ENCODE data around the gene PABPC1L.

DNA sequence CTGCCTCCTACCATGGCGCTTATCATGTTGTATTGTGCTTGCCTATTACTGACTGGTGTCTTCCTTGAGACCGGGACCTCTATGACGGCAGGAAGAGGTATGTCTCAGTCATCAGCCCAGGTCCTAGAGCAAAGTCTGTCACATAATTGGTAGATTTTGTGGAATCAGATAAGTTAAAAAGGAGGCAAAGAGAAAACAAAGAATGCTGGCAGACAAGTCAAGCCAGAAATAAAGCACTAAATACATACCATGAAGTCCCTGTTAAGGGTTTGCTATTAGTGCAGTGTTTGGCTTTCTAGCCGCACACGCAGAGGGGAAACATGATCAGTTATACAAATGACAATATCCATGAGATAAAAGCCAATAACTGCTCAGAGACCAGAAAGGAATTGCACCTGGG is 44.4 kb downstream of the PABPC1L start:
- TF ChIP-seq, protein P1, sequence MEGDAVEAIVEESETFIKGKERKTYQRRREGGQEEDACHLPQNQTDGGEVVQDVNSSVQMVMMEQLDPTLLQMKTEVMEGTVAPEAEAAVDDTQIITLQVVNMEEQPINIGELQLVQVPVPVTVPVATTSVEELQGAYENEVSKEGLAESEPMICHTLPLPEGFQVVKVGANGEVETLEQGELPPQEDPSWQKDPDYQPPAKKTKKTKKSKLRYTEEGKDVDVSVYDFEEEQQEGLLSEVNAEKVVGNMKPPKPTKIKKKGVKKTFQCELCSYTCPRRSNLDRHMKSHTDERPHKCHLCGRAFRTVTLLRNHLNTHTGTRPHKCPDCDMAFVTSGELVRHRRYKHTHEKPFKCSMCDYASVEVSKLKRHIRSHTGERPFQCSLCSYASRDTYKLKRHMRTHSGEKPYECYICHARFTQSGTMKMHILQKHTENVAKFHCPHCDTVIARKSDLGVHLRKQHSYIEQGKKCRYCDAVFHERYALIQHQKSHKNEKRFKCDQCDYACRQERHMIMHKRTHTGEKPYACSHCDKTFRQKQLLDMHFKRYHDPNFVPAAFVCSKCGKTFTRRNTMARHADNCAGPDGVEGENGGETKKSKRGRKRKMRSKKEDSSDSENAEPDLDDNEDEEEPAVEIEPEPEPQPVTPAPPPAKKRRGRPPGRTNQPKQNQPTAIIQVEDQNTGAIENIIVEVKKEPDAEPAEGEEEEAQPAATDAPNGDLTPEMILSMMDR (optimal IDR thresholded peaks at IDR 0.05 in 1 of 3, IDR thresholded peaks at IDR 0.05 in 1 of 3, conservative IDR thresholded peaks at IDR 0.05 in 1 of 3; ENCODE audit: extremely low read depth in 1 of 3, insufficient read depth in 2 of 3, low read length in 3 of 3) = no peak
- TF ChIP-seq EZH2 (IDR thresholded peaks at IDR 0.05; ENCODE audit: low read length) = no peak

All from keratinocyte (primary cell).